Measurements from ENCODE around the gene CDC42BPB.

The CDC42BPB gene

GRCh38 chr14:103022002-103022684 is 35.2 kb downstream of the CDC42BPB start:
- DNase-seq (ENCODE audit: low read depth in 3 of 3, low spot score in 1 of 3) = no peak

- no peak for DNase-seq (ENCODE audit: low read depth in 3 of 3, low spot score in 1 of 3)
These were observed 35.7 kb downstream of the CDC42BPB start for GRCh38 chr14:103021684-103022001.

DNA sequence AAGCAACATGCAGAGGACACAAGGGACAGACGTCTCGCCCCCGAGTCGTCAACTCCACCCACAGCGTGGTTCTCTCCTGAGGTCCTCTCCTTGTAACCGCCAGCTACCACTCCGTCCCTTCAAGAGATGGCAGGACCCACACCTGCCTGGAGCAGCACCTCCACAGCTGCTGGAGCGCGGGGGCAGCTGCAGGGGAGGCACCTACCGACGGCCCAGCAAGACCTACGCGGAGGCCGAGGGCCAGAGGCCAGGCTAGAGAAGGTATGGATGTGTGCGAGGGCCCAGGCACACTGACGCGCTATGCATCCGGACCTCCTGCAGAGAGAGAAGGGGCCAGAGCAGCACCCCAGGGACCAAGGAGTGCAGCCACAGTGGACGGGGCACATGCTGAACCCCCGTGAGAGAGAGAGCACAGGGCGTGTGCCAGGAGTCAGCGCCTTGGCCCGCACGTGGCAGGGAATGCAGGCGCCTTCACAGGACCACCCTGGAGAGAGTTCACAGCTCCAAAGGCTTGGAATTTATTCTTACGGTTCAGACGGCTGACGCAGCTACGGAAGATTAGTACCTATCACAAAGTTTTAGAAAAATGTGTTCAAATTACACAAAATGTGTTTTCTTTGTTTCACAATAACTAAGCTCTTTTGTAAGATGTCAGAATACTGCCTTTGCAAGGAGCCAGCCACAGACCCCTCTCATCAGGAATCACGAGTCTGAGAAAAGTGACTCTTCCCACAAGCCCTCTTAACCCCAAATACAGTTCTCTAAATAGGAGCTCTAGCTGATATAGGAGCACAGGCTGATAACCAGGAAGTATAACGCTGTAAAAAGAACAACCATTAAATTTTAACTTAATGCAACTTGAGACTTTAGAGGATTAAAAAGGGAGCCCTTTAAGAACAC is 36.8 kb downstream of the CDC42BPB start:
- no peak for DNase-seq (ENCODE audit: low read depth in 3 of 3, low spot score in 1 of 3)

- no peak for DNase-seq (ENCODE audit: low read depth in 3 of 3, low spot score in 1 of 3)
These were observed 37.5 kb downstream of the CDC42BPB start for GRCh38 chr14:103019826-103020225.

DNA sequence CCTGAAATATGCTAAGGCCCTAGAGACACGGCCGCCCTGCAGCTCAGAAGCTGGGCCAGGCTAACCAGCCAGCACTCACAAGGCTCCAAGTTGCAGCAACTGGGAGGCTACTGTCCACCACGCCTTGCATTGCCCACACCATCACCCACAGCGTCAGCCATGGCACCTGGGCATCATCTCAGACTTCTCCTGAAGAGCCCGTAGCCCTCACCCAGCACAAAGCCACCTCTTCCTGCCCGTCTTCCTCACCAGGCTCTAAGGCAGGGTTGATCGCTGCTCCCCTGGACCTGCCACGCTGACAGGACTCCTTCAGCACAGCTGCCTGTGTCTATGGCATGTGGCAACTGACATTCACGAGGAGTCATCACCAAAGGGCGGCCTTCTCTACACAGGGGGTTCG is 38.1 kb downstream of the CDC42BPB start:
- DNase-seq (ENCODE audit: low read depth in 3 of 3, low spot score in 1 of 3) = no peak

DNA sequence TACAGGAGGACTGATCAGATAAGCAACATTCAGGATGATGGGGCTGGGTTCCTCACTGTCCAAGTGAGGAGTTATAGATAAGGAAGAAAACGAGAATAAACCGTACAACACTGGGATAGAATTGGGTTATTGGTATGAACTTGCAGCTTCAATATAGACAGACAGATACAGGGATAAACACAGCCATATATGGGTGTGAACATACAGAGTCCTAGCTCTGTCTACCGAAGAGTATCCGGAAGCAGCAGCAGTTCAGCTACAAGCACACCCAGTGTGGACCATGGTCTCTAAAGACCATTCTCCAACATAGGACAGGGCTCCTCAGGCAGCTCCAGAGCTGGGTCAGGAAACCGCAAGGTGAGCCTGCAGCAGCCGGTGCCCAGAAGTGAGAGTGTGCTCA is 40.8 kb downstream of the CDC42BPB start:
- DNase-seq (ENCODE audit: low read depth in 3 of 3, low spot score in 1 of 3) = no peak

DNA sequence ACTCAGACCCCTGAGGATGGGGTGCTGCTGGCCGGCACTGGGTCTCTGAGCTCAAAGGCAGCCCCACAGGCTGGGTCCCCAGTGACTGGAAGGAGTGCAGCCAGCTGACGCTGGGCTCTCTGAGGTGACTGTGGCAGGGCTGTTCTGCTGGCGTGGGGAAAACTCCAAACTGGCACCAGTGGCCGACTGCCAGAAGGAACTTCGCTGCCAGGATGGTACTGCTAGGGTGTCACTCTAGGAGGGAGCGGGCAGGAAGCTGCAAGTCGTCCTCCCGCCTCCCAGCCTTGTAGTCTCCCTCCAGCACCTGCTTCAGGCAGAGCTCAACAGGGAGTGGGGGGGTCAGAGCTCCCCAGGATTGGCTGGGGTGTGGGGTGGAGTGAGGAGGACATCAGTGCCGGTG is 41.3 kb downstream of the CDC42BPB start:
- no peak for DNase-seq (ENCODE audit: low read depth in 3 of 3, low spot score in 1 of 3)

DNA sequence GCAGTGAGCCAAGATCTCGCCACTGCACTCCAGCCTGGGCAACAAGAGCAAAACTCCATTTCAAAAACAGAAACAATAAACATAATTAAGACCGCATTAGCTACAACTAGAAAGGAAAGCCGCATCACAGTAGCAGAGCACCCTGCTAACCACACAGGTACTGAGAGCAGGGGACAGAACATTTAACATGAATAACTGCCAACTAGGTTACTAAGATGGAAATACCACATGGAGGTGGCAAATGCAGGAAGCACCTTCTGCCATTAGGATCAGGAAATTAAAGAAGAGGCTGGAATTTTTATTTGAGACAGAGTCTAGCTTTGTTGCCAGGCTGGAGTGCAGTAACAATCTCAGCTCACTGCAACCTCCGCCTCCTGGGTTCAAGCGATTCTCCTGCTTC is 41.9 kb downstream of the CDC42BPB start:
- no peak for DNase-seq (ENCODE audit: low read depth in 3 of 3, low spot score in 1 of 3)

- DNase-seq (ENCODE audit: low read depth in 3 of 3, low spot score in 1 of 3) = no peak
These were observed 42.7 kb downstream of the CDC42BPB start for GRCh38 chr14:103014466-103015228.

GRCh38 chr14:103013028-103013427 is 44.3 kb downstream of the CDC42BPB start:
- DNase-seq (ENCODE audit: low read depth in 3 of 3, low spot score in 1 of 3) = no peak

DNA sequence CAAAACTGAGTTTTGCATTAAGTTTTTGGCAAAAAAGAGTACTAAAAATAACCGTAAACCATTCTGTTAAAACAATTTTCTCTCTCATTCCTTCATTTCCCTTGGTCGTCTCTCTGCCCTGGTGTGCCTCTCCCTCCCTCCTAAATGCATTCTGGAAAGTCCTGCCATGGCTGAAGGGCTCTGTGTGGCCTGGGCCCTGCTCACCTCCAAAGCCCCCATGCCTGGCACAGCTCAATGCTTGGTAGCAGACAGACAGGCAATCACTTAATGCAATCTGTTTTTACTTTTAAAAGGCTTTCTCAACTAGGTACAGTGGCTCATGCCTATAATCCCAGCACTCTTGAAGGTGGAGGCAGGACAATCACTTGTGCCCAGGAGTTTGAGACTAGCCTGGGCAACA is 47.8 kb downstream of the CDC42BPB start:
- DNase-seq (ENCODE audit: low read depth in 3 of 3, low spot score in 1 of 3) = no peak

DNA sequence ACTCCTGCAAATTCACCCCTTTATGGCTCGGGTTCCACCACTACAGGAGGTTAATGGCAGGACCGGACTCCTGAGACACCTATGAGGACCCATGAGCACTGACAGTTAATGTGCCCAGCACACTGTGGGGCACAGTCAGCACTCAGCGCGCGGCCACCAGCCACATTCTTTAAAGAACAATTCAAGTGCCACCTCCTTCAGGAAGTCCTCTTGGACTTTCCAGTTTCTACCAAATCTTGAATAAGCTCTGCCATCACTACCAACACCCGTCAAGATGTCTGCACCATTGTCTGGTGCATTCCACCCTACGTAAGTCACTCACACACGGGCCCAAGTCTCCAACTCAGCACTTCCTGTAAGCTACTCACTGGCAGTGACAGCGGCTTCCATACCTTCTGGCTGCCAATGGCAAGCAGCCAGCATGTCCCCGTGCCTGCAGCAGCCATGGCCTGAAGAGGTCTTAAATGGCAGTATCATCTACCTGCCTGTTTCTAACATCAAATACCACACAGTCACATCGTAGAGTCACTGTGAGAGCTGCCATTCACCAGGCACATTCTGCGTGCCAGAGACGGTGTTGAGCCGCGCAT is 48.5 kb downstream of the CDC42BPB start:
- no peak for DNase-seq (ENCODE audit: low read depth in 3 of 3, low spot score in 1 of 3)

GRCh38 chr14:103008126-103008525 is 49.2 kb downstream of the CDC42BPB start:
- no peak for DNase-seq (ENCODE audit: low read depth in 3 of 3, low spot score in 1 of 3)

DNA sequence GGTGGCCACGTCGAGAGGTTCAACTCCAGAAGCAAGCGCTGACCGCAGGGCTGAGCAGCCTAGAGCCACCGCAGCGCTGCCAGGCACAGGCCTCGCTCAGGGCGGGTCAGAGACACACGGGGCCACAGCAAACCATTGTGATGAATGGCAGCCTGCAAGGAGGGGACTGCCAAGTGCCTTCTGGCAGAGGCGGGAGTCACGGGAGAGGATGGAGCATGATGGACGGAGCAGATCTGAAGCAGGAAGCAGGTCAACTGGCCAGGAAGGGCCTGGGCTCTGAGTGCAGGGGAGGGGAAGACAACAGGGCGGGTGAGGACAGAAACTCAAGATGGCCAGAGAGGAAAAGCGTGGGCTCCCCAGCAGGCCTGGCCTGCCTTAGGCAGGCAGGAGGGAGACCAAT is 49.8 kb downstream of the CDC42BPB start:
- no peak for DNase-seq (ENCODE audit: low read depth in 3 of 3, low spot score in 1 of 3)

DNA sequence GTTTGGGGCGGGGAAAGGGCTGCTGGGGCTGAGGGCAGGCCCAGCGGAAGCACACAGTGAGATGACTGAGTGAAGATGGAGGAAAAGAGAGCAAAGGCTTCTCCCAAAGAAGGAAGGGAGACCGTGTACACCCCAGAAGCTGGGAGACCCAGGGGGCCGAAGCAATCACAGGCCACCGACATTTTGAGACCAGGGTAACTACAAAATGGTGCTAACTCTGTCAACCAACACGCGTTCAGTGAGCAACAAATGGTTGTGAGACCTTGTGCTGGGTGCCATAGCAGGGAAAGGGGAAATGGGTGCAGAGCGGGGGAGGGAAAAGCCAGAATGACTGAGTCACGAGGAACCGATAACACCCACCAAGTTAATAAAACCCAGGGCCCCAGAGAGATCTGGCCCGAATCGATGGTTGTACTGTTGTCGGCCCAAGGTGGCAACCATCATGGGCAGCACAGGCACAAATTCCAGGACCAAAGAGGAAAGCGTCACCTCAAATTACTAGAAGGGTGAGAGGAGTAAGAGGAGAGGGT is 50.3 kb downstream of the CDC42BPB start:
- no peak for DNase-seq (ENCODE audit: low read depth in 3 of 3, low spot score in 1 of 3)

DNA sequence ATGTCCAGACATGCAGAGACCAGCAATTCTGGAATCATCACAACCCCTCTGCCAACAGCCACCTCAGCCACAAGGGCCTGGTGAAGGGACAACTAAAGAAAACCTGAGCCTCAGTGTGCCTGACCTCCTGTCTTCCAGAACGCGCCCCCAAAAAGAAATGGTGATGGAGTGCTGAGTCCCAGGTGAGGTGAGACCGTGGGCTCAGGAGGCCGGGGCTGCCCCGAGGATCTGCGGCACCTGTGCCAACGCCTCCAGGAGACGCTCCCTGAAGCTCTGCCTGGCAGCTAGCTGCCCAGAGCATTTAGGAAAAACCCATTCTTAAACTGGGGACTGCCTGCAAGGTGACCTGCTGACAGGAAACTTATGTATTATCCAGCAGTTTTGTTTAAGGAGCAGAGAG is 51.2 kb downstream of the CDC42BPB start:
- no peak for DNase-seq (ENCODE audit: low read depth in 3 of 3, low spot score in 1 of 3)

DNA sequence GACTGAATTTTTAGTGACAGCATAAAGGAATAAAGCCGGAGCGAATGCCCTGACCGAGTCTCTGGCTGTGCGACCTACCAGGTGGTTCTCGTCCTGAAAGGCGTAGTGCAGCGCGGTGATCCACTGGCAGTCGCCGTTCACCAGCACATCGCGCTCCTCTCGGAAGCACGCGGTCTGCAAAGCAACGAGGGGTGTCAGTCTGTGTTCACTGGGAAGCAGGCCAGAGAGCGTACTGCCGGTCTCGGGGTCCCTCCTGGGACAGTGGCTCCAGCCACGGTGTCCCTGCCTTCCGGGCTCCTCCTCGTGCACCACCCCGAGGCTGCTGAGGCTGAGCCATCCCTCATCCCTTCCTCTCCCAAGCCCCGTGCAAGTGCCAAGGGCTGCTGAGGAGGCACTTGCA is 53.5 kb downstream of the CDC42BPB start:
- no peak for DNase-seq (ENCODE audit: low read depth in 3 of 3, low spot score in 1 of 3)

- no peak for DNase-seq (ENCODE audit: low read depth in 3 of 3, low spot score in 1 of 3)
These were observed 54.1 kb downstream of the CDC42BPB start for GRCh38 chr14:103003351-103003615.

GRCh38 chr14:103002578-103003350 is 54.6 kb downstream of the CDC42BPB start:
- DNase-seq (ENCODE audit: low read depth in 3 of 3, low spot score in 1 of 3) = no peak

GRCh38 chr14:103001651-103002396 is 55.5 kb downstream of the CDC42BPB start:
- no peak for DNase-seq (ENCODE audit: low read depth in 3 of 3, low spot score in 1 of 3)

Measured in stimulated activated CD4-positive, alpha-beta T cell treated with anti-CD3 and anti-CD28 coated beads, TNF-alpha, amount 100 ng/mL, for 1 hour (primary cell).